HUES48 (cell line): ENCODE measurements around the gene SLC6A1.

Experiments used
- H3K27ac ChIP-seq: one replicate; pipeline ENCODE4 v1.7.0; 2013; ENCODE audit warnings: low read depth, low read length, inconsistent platforms
- H3K27me3 ChIP-seq: 2 replicates; pipeline ENCODE4 v1.6.1; 2013; ENCODE audit warnings: mild to moderate bottlenecking, low read length; ENCODE audit not compliant: control insufficient read depth, insufficient read depth
- H3K36me3 ChIP-seq: 2 replicates; pipeline ENCODE4 v1.6.1; 2013; ENCODE audit warnings: low read length; ENCODE audit not compliant: control insufficient read depth, insufficient read depth
- H3K4me1 ChIP-seq: 2 replicates; pipeline ENCODE4 v1.6.1; 2013; ENCODE audit warnings: mild to moderate bottlenecking, low read length; ENCODE audit not compliant: control insufficient read depth, insufficient read depth
- H3K4me3 ChIP-seq: 2 replicates; pipeline ENCODE4 v1.5.1; 2013; ENCODE audit warnings: mild to moderate bottlenecking, low read depth, low read length
- H3K9ac ChIP-seq: 2 replicates; pipeline ENCODE4 v1.6.1; 2013; ENCODE audit warnings: mild to moderate bottlenecking, low read depth, low read length, moderate library complexity
- H3K9me3 ChIP-seq: 2 replicates; pipeline ENCODE4 v1.6.1; 2013; ENCODE audit warnings: low read length; ENCODE audit not compliant: control insufficient read depth, insufficient read depth

SLC6A1 gene

DNA sequence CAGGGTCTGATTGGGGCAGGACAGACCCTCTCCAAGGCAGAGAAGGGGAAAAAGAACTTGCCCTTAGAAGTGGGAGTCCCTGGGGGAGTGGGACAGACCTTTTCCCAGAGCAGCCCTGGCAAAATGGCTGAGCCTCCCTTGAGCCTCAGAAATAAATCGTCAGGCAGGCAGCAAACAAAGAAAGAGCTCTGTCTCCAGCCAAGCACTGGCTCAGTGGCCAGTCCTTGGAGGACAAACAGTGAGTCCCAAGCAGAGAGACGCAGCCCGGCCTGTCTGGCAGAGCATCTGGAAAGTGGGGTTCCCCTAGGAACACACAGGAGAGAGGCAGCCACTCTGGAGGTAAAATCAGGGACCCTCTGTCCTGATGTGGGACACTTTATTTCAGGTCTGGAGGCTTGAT is 1.8 kb downstream of the SLC6A1 start:
- no peaks in the 10 kb centered on the region for H3K9me3 ChIP-seq
- no peak overlapping the region for H3K27ac ChIP-seq
- peaks cover 63% of the 10 kb centered on the region for H3K27me3 ChIP-seq
- H3K4me1 ChIP-seq, result no peaks in the 10 kb centered on the region; the same call in 1 of the 2 replicates
- no peak overlapping the region for H3K9ac ChIP-seq
- H3K4me3 ChIP-seq, result no peak overlapping the region
- no peaks in the 10 kb centered on the region for H3K36me3 ChIP-seq

DNA sequence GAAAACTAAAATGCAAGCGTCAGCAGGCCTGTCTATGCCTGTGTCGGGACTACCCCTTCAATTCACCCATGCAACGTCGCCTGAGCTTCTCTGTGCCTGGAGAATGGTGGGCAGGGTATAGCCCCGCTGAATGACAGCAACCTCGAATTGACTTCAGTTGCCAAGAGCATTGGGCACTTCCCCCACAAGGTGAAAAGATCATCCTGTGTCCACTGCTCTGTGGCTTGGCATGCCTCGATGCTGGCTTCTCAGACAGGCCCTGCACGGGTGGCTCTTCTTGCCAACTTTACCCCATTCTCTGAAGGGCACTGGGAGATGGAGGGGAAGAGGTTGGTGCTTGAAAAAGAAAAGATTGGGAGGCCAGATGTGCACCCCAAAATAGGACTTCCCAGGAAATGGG is 3.3 kb downstream of the SLC6A1 start:
- H3K27me3 ChIP-seq, result peaks cover 57% of the 10 kb centered on the region
- H3K36me3 ChIP-seq, result no peaks in the 10 kb centered on the region
- H3K9me3 ChIP-seq, result no peaks in the 10 kb centered on the region
- H3K4me1 ChIP-seq, result no peaks in the 10 kb centered on the region; the same call in 1 of the 2 replicates
- no peak overlapping the region for H3K9ac ChIP-seq
- H3K27ac ChIP-seq, result no peak overlapping the region
- no peak overlapping the region for H3K4me3 ChIP-seq

- Histone ChIP-seq H3K4me3 (no peak overlapping the region), H3K27ac (no peak overlapping the region), H3K4me1 (no peaks in the 10 kb centered on the region; the same call in 1 of the 2 replicates), H3K36me3 (no peaks in the 10 kb centered on the region), H3K9ac (no peak overlapping the region), H3K9me3 (no peaks in the 10 kb centered on the region), H3K27me3 (peaks cover 51% of the 10 kb centered on the region)
Measured at GRCh38 chr3:10996345-10997013, 3.9 kb downstream of the SLC6A1 start.

- H3K27me3 ChIP-seq, result peaks cover 45% of the 10 kb centered on the region
- H3K9me3 ChIP-seq, result no peaks in the 10 kb centered on the region
- no peaks in the 10 kb centered on the region for H3K36me3 ChIP-seq
Measured at GRCh38 chr3:10997196-10997595, 4.6 kb downstream of the SLC6A1 start.

GRCh38 chr3:10998542-10998941 is 6.0 kb downstream of the SLC6A1 start:
- H3K27me3 ChIP-seq, result peaks cover 36% of the 10 kb centered on the region
- no peaks in the 10 kb centered on the region for H3K9me3 ChIP-seq
- no peak overlapping the region for H3K27ac ChIP-seq
- H3K36me3 ChIP-seq, result no peaks in the 10 kb centered on the region
- no peak overlapping the region for H3K4me3 ChIP-seq
- H3K4me1 ChIP-seq, result no peaks in the 10 kb centered on the region
- no peak overlapping the region for H3K9ac ChIP-seq

More at GRCh38 chr3:10997196-10997595, 4.6 kb downstream of the SLC6A1 start:
- Histone ChIP-seq H3K9ac (no peak overlapping the region), H3K4me3 (no peak overlapping the region), H3K27ac (no peak overlapping the region), H3K4me1 (no peaks in the 10 kb centered on the region)

- Histone ChIP-seq H3K4me3 (no peak overlapping the region), H3K27ac (no peak overlapping the region), H3K4me1 (no peaks in the 10 kb centered on the region), H3K9me3 (no peaks in the 10 kb centered on the region), H3K27me3 (peaks cover 27% of the 10 kb centered on the region), H3K9ac (no peak overlapping the region), H3K36me3 (no peaks in the 10 kb centered on the region)
Measured at GRCh38 chr3:10999221-11000107, 6.9 kb downstream of the SLC6A1 start.

DNA sequence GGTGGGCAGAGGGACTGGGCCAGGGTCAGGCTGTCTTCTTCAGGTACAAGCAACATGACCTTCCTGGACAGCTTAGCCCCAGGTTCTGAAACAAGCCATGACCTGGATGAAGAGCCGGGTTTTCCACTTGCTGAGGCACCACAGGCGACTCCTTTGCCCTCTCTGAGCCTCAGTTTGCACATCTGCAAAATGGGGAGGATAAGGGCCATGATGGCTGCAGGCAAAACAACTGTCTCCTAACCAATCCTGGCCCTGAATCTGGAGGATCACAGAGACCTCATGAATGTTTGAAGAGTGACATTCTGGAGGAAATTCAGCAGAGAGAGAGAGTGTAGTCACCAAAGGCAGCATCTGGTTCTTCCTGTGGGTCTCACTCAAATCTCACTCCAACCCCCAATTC is 8.0 kb downstream of the SLC6A1 start:
- H3K27ac ChIP-seq, result no peak overlapping the region
- H3K36me3 ChIP-seq, result no peaks in the 10 kb centered on the region

GRCh38 chr3:11001020-11001657 is 8.6 kb downstream of the SLC6A1 start:
- Histone ChIP-seq H3K9ac (no peak overlapping the region), H3K27me3 (peaks cover 10% of the 10 kb centered on the region), H3K9me3 (no peaks in the 10 kb centered on the region), H3K36me3 (no peaks in the 10 kb centered on the region), H3K4me1 (no peaks in the 10 kb centered on the region), H3K4me3 (no peak overlapping the region), H3K27ac (no peak overlapping the region)

More for the DNA sequence above, 8.0 kb downstream of the SLC6A1 start:
- no peak overlapping the region for H3K9ac ChIP-seq
- no peak overlapping the region for H3K4me3 ChIP-seq
- peaks cover 16% of the 10 kb centered on the region for H3K27me3 ChIP-seq
- no peaks in the 10 kb centered on the region for H3K4me1 ChIP-seq
- H3K9me3 ChIP-seq, result no peaks in the 10 kb centered on the region

- no peak overlapping the region for H3K9ac ChIP-seq
- H3K27ac ChIP-seq, result no peak overlapping the region
- no peaks in the 10 kb centered on the region for H3K4me1 ChIP-seq
- no peak overlapping the region for H3K4me3 ChIP-seq
- no peaks in the 10 kb centered on the region for H3K36me3 ChIP-seq
- H3K9me3 ChIP-seq, result no peaks in the 10 kb centered on the region
- peaks cover 5% of the 10 kb centered on the region for H3K27me3 ChIP-seq
Measured at GRCh38 chr3:11001658-11002021, 9.1 kb downstream of the SLC6A1 start.

GRCh38 chr3:11002371-11002807 is 9.8 kb downstream of the SLC6A1 start:
- H3K27me3 ChIP-seq, result no peaks in the 10 kb centered on the region; the same call in 1 of the 2 replicates
- H3K9me3 ChIP-seq, result no peaks in the 10 kb centered on the region
- H3K4me1 ChIP-seq, result no peaks in the 10 kb centered on the region
- no peak overlapping the region for H3K4me3 ChIP-seq
- H3K9ac ChIP-seq, result no peak overlapping the region
- no peaks in the 10 kb centered on the region for H3K36me3 ChIP-seq
- H3K27ac ChIP-seq, result no peak overlapping the region

- Histone ChIP-seq H3K9ac (no peak overlapping the region), H3K9me3 (no peaks in the 10 kb centered on the region), H3K4me3 (no peak overlapping the region), H3K36me3 (no peaks in the 10 kb centered on the region), H3K27me3 (no peaks in the 10 kb centered on the region), H3K4me1 (0 out of 2 replicates have a peak, but pooled peaks cover 1% of the 10 kb centered on the region), H3K27ac (no peak overlapping the region)
Measured at GRCh38 chr3:11004563-11004962, 12.0 kb downstream of the SLC6A1 start.
